ENCODE measurements around the gene EFCAB11.

DNA sequence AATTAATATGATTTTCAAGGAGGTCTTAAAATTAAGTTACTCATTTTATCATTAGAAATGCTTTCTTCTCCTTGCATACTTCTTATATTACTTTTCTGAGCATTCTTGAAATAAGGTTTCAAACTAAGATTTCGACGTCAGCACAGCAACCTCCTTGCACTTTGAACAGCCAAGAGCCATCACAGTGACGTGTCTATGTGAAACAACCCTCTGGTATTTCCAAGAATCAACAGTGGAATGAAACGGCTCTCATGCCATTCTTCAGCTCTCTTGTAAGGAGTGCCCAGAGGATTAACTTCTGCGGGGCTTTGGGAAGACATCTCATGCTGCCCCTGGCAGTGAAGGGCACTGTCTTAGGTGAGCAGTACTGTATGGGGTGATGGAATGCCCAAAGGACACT, 109.2 kb downstream of the EFCAB11 start:
- TF ChIP-seq, protein P1, sequence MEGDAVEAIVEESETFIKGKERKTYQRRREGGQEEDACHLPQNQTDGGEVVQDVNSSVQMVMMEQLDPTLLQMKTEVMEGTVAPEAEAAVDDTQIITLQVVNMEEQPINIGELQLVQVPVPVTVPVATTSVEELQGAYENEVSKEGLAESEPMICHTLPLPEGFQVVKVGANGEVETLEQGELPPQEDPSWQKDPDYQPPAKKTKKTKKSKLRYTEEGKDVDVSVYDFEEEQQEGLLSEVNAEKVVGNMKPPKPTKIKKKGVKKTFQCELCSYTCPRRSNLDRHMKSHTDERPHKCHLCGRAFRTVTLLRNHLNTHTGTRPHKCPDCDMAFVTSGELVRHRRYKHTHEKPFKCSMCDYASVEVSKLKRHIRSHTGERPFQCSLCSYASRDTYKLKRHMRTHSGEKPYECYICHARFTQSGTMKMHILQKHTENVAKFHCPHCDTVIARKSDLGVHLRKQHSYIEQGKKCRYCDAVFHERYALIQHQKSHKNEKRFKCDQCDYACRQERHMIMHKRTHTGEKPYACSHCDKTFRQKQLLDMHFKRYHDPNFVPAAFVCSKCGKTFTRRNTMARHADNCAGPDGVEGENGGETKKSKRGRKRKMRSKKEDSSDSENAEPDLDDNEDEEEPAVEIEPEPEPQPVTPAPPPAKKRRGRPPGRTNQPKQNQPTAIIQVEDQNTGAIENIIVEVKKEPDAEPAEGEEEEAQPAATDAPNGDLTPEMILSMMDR (IDR thresholded peaks at IDR 0.05) = no peak
- TF ChIP-seq POLR2A (IDR thresholded peaks at IDR 0.05) = no peak

All from thyroid gland (tissue), 4 donors.